Natural killer cell (primary cell): ENCODE results near the gene APOA4. TPM values are rescaled to one million over a fixed set of nuclear protein-coding genes. Genes with fewer than 3 reads are reported as not detected.

Experiments used
- ATAC-seq, 3 donors: fragments of 150-1000 bp in 2 of 3; fragments of 200-7000 bp in 1 of 3; cut with Tn5 transposase; 1 replicate in 1 of 3; 2 replicates in 2 of 3; pipeline ENCODE4 v1.10.0; 2021; ENCODE audit warnings: mild to moderate bottlenecking in 2 of 3, moderate library complexity in 2 of 3
- DNase-seq, 2 donors: peaks; one replicate each; pipeline versions ENCODE4 v3.0.0 to v3.0.0-alpha.2; 2013 to 2021; ENCODE audit warnings: mixed read lengths in 1 of 2
- H3K27ac ChIP-seq: one replicate; pipeline ENCODE4 v1.5.1; 2013; ENCODE audit warnings: mild to moderate bottlenecking, low read length
- H3K27me3 ChIP-seq: one replicate; pipeline ENCODE4 v1.6.1; 2013; ENCODE audit warnings: low read length; ENCODE audit not compliant: control insufficient read depth, insufficient read depth
- H3K36me3 ChIP-seq: one replicate; pipeline ENCODE4 v1.6.1; 2013; ENCODE audit warnings: low read length; ENCODE audit not compliant: control insufficient read depth, insufficient read depth
- H3K4me1 ChIP-seq: one replicate; pipeline ENCODE4 v1.6.1; 2013; ENCODE audit warnings: low read length; ENCODE audit not compliant: control insufficient read depth, insufficient read depth
- H3K4me3 ChIP-seq: one replicate; pipeline ENCODE4 v1.5.1; 2013; ENCODE audit warnings: low read length
- H3K9me3 ChIP-seq: one replicate; pipeline ENCODE4 v1.6.1; 2013; ENCODE audit warnings: low read length; ENCODE audit not compliant: control insufficient read depth, insufficient read depth
- H3K27ac Mint-ChIP-seq, 2 donors: one replicate each; pipeline ENCODE4 v1.8.0; 2022; ENCODE audit warnings: mild to moderate bottlenecking in 2 of 2, mixed read lengths in 2 of 2, moderate library complexity in 1 of 2
- H3K27me3 Mint-ChIP-seq, 2 donors: one replicate each; pipeline ENCODE4 v1.8.0; 2022; ENCODE audit warnings: low read depth in 2 of 2, mixed read lengths in 2 of 2
- H3K36me3 Mint-ChIP-seq: one replicate; pipeline ENCODE4 v1.8.0; 2022; ENCODE audit warnings: mixed read lengths
- H3K4me1 Mint-ChIP-seq, 2 donors: one replicate each; pipeline ENCODE4 v1.8.0; 2022; ENCODE audit warnings: mixed read lengths in 2 of 2
- H3K4me3 Mint-ChIP-seq: one replicate; pipeline ENCODE4 v1.8.0; 2022; ENCODE audit warnings: mild to moderate bottlenecking, moderate library complexity, mixed read lengths
- H3K9me3 Mint-ChIP-seq, 2 donors: one replicate each; pipeline ENCODE4 v1.8.0; 2022; ENCODE audit warnings: mixed read lengths in 2 of 2
- WGBS: methylation state at CpG from one replicate; pipeline ENCODE4 v1.1.7; 2013; ENCODE audit warnings: missing lambda C conversion rate; ENCODE audit not compliant: insufficient coverage; 5-methylcytosine and 5-hydroxymethylcytosine counted together
- intact Hi-C: fragments of 100-400 bp; cut with micrococcal nuclease; formaldehyde crosslinking; loops from one replicate; pipeline ENCODE4 v1.14.2; 2022
- total RNA-seq, 4 donors: library from RNA; stranded (reverse); fragments of 120-200 nt in 1 of 4; gene quantifications; one replicate each; pipeline versions ENCODE4 v1.2.3 to v1.2.4, GENCODE V29; 2013 to 2022
- TF ChIP-seq, protein P1 (sequence below): fragments of 200-600 bp; IDR thresholded peaks from one replicate; pipeline ENCODE4 v1.8.0; 2022; ENCODE audit warnings: antibody characterized with exemption

Gene APOA4
- total RNA-seq, 3 donors from 2014 or later (not counting 1 experiment from before 2014, with no cell fraction given): not detected

DNA sequence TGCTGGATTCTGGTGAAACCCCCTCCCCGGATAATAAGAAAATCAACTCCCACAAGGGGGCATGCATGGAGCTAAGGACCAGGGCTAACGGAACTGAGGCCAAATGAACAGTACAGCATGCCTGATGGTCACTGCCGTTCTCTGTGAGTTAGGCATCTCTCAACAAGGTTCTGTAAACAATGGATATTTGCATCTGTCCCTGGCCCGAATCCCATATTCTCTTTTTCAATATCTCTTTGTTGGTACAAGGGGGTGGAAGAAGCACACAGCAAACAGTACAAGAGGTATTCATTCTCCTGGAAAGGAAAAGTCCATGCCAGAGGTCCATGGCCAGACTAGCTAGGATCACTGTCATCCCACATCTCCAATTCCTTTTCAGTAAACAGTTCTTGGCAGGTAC, 46.5 kb upstream of the APOA4 start:
- H3K27ac ChIP-seq: no peak overlapping the region
- Mint-ChIP-seq H3K27me3 (no peaks in the 10 kb centered on the region), H3K9me3 (no peaks in the 10 kb centered on the region), H3K4me3 (no peak overlapping the region), H3K36me3 (peaks cover 28% of the 10 kb centered on the region), H3K4me1 (peaks cover 0 to 9% of the 10 kb centered on the region in 2 donors), H3K27ac (peak overlapping the region in 1 of 2 donors; percentile 15)
- ATAC-seq: no peak
- no peak for DNase-seq
- H3K36me3 ChIP-seq: peaks cover 93% of the 10 kb centered on the region
- H3K27me3 ChIP-seq: no peaks in the 10 kb centered on the region
- H3K4me3 ChIP-seq: no peak overlapping the region
- TF ChIP-seq, protein P1, sequence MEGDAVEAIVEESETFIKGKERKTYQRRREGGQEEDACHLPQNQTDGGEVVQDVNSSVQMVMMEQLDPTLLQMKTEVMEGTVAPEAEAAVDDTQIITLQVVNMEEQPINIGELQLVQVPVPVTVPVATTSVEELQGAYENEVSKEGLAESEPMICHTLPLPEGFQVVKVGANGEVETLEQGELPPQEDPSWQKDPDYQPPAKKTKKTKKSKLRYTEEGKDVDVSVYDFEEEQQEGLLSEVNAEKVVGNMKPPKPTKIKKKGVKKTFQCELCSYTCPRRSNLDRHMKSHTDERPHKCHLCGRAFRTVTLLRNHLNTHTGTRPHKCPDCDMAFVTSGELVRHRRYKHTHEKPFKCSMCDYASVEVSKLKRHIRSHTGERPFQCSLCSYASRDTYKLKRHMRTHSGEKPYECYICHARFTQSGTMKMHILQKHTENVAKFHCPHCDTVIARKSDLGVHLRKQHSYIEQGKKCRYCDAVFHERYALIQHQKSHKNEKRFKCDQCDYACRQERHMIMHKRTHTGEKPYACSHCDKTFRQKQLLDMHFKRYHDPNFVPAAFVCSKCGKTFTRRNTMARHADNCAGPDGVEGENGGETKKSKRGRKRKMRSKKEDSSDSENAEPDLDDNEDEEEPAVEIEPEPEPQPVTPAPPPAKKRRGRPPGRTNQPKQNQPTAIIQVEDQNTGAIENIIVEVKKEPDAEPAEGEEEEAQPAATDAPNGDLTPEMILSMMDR: no peak
- intact Hi-C loops: no loop called here
- no peaks in the 10 kb centered on the region for H3K4me1 ChIP-seq
- 92% methylated on average over 3 of the region's 4 CpGs for WGBS
- H3K9me3 ChIP-seq: no peaks in the 10 kb centered on the region

DNA sequence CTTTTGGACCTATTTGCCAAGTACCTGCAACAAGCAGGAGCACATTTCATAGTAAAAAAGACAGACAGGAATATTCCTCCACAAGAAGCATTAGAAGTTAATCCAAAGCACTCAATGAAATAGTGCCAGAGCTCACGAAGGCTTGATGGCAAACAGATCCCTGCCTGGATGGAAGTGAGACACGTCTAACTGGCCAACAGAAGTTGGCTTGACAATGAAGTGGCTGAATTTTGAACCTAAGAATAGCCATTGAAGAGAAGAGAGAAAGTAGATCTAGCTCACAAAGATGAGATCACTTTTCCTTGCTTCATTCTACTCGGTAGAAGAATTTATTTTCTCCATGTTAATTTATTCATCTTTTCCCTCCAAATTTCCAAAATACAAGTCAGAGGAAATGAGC, 45.0 kb upstream of the APOA4 start:
- H3K4me1 ChIP-seq: no peaks in the 10 kb centered on the region
- peaks cover 92% of the 10 kb centered on the region for H3K36me3 ChIP-seq
- H3K9me3 ChIP-seq: no peaks in the 10 kb centered on the region
- Mint-ChIP-seq H3K4me3 (no peak overlapping the region), H3K36me3 (peaks cover 17% of the 10 kb centered on the region), H3K27ac (no peak overlapping the region), H3K27me3 (no peaks in the 10 kb centered on the region), H3K9me3 (no peaks in the 10 kb centered on the region), H3K4me1 (peaks cover 0 to 9% of the 10 kb centered on the region in 2 donors)
- no peak overlapping the region for H3K4me3 ChIP-seq
- intact Hi-C loops: no loop called here
- DNase-seq (no peak), ATAC-seq (no peak)
- WGBS: 93% methylated on average over 2 of the region's 3 CpGs
- H3K27me3 ChIP-seq: no peaks in the 10 kb centered on the region
- no peak overlapping the region for H3K27ac ChIP-seq
- TF ChIP-seq, protein P1: no peak

DNA sequence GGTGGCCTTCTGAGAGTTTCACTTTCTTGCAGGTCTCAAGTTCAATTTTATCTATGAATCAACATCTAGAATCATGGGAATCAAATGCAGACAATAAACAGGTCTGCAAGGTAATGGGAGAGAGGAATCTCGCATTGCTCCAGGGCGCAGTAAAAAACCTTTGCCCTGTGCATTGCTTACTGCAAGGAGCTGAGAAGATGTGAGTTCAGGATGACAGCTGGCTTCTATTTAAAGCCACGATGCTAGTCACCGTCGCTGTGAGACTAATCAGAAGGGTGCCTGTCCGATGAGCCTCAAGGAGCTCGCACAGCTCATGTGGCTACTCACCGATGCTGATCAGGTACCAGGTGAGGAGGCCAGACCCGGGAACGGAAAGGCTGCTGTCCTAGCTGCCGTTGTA, 44.5 kb upstream of the APOA4 start:
- ATAC-seq (no peak), DNase-seq (no peak)
- Histone ChIP-seq H3K27me3 (no peaks in the 10 kb centered on the region), H3K4me3 (no peak overlapping the region), H3K9me3 (no peaks in the 10 kb centered on the region), H3K36me3 (peaks cover 89% of the 10 kb centered on the region), H3K4me1 (no peaks in the 10 kb centered on the region), H3K27ac (no peak overlapping the region)
- Mint-ChIP-seq H3K4me1 (peaks cover 0 to 9% of the 10 kb centered on the region in 2 donors), H3K9me3 (no peaks in the 10 kb centered on the region), H3K27ac (no peak overlapping the region), H3K36me3 (peaks cover 13% of the 10 kb centered on the region), H3K27me3 (no peaks in the 10 kb centered on the region), H3K4me3 (no peak overlapping the region)
- intact Hi-C loops: no loop called here
- TF ChIP-seq, protein P1: no peak
- WGBS: 96% methylated on average over 11 of the region's 11 CpGs

DNA sequence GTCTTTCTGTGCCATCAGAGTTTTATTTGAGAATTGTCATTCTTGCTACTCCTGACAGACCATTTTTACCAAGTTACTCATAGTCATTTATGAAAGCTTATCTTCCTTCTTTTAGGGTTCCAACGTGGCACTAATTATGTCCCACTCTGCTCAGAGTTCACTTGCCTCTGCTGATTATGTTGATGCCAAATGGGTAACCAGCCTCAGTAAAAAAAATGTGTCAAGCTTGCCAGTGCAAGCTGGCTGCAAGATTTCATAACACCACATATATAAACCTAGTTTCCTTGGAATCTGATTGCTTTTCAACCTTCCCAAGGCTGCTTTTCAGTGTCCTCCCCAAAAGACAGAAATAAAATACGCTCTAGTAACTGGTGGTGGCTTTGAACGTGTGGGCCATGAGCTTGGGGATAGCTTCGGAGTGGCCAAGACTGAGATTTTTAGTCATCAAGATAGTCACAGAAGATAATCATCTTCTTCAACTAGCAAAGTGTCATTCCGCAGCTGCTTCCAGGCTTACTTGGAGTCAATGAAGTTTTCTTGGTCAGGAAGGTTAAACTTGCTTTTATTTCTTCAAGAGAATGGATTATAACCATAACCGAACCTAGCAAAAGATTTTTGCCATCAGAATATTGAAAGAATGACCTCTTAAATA, 43.8 kb upstream of the APOA4 start:
- DNase-seq (no peak), ATAC-seq (no peak)
- intact Hi-C loops: no loop called here
- Histone ChIP-seq H3K36me3 (peaks cover 90% of the 10 kb centered on the region), H3K9me3 (no peaks in the 10 kb centered on the region), H3K27me3 (no peaks in the 10 kb centered on the region), H3K4me1 (no peaks in the 10 kb centered on the region), H3K27ac (no peak overlapping the region), H3K4me3 (no peak overlapping the region)
- WGBS: 95% methylated on average over 5 of the region's 6 CpGs
- Mint-ChIP-seq H3K4me3 (no peak overlapping the region), H3K4me1 (peaks cover 0 to 9% of the 10 kb centered on the region in 2 donors), H3K27me3 (no peaks in the 10 kb centered on the region), H3K36me3 (peaks cover 10% of the 10 kb centered on the region), H3K27ac (no peak overlapping the region), H3K9me3 (no peaks in the 10 kb centered on the region)
- TF ChIP-seq, protein P1: no peak
